ENCODE data around the gene DYNC1LI1. TPM values are rescaled to one million over a fixed set of nuclear protein-coding genes. Genes with fewer than 3 reads are reported as not detected.

DYNC1LI1 gene
- total and polyA plus RNA-seq, 2 donors (not counting 1 experiment from before 2014, with no cell fraction given), result 15.0 to 38.8 TPM

- Mint-ChIP-seq H3K9me3 (ENCODE audit: insufficient read depth) (no peaks in the 10 kb centered on the region), H3K27ac (no peak overlapping the region), H3K4me1 (peaks cover 6% of the 10 kb centered on the region), H3K27me3 (no peaks in the 10 kb centered on the region), H3K4me3 (no peak overlapping the region)
- no CpG with 5 or more reads among the region's 2 CpGs for WGBS (ENCODE audit: insufficient coverage)
- ChIA-PET POLR2A (no interaction called here), CTCF (no interaction called here)
- Histone ChIP-seq H3K4me3 (ENCODE audit: control extremely low read depth in 1 of 5, extremely low read depth in 1 of 5, insufficient read depth in 1 of 5, low read depth in 2 of 5, low read length in 4 of 5) (no peak overlapping the region), H3K27me3 (replicated peaks in 1 of 4; ENCODE audit: control extremely low read depth in 1 of 4, control insufficient read depth in 3 of 4, insufficient read depth in 4 of 4, low read length in 3 of 4) (no peaks in the 10 kb centered on the region), H2AFZ (ENCODE audit: insufficient read depth, low read depth, low read length, poor library complexity, severe bottlenecking) (no peak overlapping the region), H3K4me2 (replicated peaks; ENCODE audit: low read depth, low read length, poor library complexity, severe bottlenecking) (no peak overlapping the region), H4K20me1 (ENCODE audit: control insufficient read depth, insufficient read depth, low read length, poor library complexity, severe bottlenecking) (peaks cover 16% of the 10 kb centered on the region), H3K27ac (ENCODE audit: low read length in 2 of 2) (no peak overlapping the region), H3K4me1 (ENCODE audit: control insufficient read depth in 2 of 2, insufficient read depth in 2 of 2, low read length in 2 of 2) (no peaks in the 10 kb centered on the region), H3K9ac (ENCODE audit: low read length) (no peak overlapping the region), H3K36me3 (replicated peaks in 1 of 2; ENCODE audit: control extremely low read depth in 1 of 2, control insufficient read depth in 1 of 2, extremely low read depth in 1 of 2, insufficient read depth in 2 of 2, low read length in 1 of 2) (peaks cover 3 to 28% of the 10 kb centered on the region in 2 experiments), H3K9me3 (ENCODE audit: control extremely low read depth in 1 of 3, control insufficient read depth in 2 of 3, insufficient read depth in 1 of 3, low read length in 2 of 3) (no peaks in the 10 kb centered on the region), H3K79me2 (ENCODE audit: control insufficient read depth, insufficient read depth, low read length) (peaks cover 30% of the 10 kb centered on the region)
- no peak for ATAC-seq (ENCODE audit: low read depth)
- TF ChIP-seq EZH2 (IDR thresholded peaks at IDR 0.05; ENCODE audit: borderline replicate concordance, insufficient read depth, low read depth, low read length, poor library complexity, severe bottlenecking) (no peak), CTCF (IDR thresholded peaks at IDR 0.05) (no peak)
- DNase-seq, result no peak
- intact Hi-C loops (cut with micrococcal nuclease), result no loop called here
Measured at GRCh38 chr3:32542807-32543206, 27.9 kb downstream of the DYNC1LI1 start.

- Mint-ChIP-seq H3K27ac (no peak overlapping the region), H3K9me3 (ENCODE audit: insufficient read depth) (no peaks in the 10 kb centered on the region), H3K27me3 (no peaks in the 10 kb centered on the region), H3K4me1 (peaks cover 2% of the 10 kb centered on the region), H3K4me3 (no peak overlapping the region)
- Histone ChIP-seq H3K4me3 (ENCODE audit: control extremely low read depth in 1 of 5, extremely low read depth in 1 of 5, insufficient read depth in 1 of 5, low read depth in 2 of 5, low read length in 4 of 5) (no peak overlapping the region), H3K79me2 (ENCODE audit: control insufficient read depth, insufficient read depth, low read length) (peaks cover 12% of the 10 kb centered on the region), H3K36me3 (replicated peaks in 1 of 2; ENCODE audit: control extremely low read depth in 1 of 2, control insufficient read depth in 1 of 2, extremely low read depth in 1 of 2, insufficient read depth in 2 of 2, low read length in 1 of 2) (peaks cover 3 to 33% of the 10 kb centered on the region in 2 experiments), H3K4me1 (ENCODE audit: control insufficient read depth in 2 of 2, insufficient read depth in 2 of 2, low read length in 2 of 2) (no peaks in the 10 kb centered on the region), H3K27me3 (replicated peaks in 1 of 4; ENCODE audit: control extremely low read depth in 1 of 4, control insufficient read depth in 3 of 4, insufficient read depth in 4 of 4, low read length in 3 of 4) (no peaks in the 10 kb centered on the region), H3K9ac (ENCODE audit: low read length) (no peak overlapping the region), H2AFZ (ENCODE audit: insufficient read depth, low read depth, low read length, poor library complexity, severe bottlenecking) (no peak overlapping the region), H3K4me2 (replicated peaks; ENCODE audit: low read depth, low read length, poor library complexity, severe bottlenecking) (no peak overlapping the region), H3K9me3 (ENCODE audit: control extremely low read depth in 1 of 3, control insufficient read depth in 2 of 3, insufficient read depth in 1 of 3, low read length in 2 of 3) (no peaks in the 10 kb centered on the region), H3K27ac (ENCODE audit: low read length in 2 of 2) (no peak overlapping the region), H4K20me1 (ENCODE audit: control insufficient read depth, insufficient read depth, low read length, poor library complexity, severe bottlenecking) (peaks cover under 1% of the 10 kb centered on the region)
- intact Hi-C loops (cut with micrococcal nuclease), result no loop called here
- no peak for TF ChIP-seq CTCF (IDR thresholded peaks at IDR 0.05)
- TF ChIP-seq EZH2 (IDR thresholded peaks at IDR 0.05; ENCODE audit: borderline replicate concordance, insufficient read depth, low read depth, low read length, poor library complexity, severe bottlenecking), result no peak
- POLR2A ChIA-PET, result no interaction called here
- no peak for DNase-seq
- no peak for ATAC-seq (ENCODE audit: low read depth)
- WGBS (ENCODE audit: insufficient coverage), result no CpG with 5 or more reads among the region's 4 CpGs
- CTCF ChIA-PET, result no interaction called here
Measured at GRCh38 chr3:32540899-32541298, 29.8 kb downstream of the DYNC1LI1 start.

All from B cell (primary cell).